Vagina (tissue), 2 donors: ENCODE results near the gene ABCD3. TPM values are rescaled to one million over a fixed set of nuclear protein-coding genes. Genes with fewer than 3 reads are reported as not detected.

Source experiments
- DNase-seq, 2 donors: peaks; one replicate each; pipeline ENCODE4 v3.0.0-alpha.2; 2017; ENCODE audit errors: extremely low spot score in 2 of 2
- H3K27ac ChIP-seq: fragments of 200-600 bp; sonication (generic); one replicate; pipeline ENCODE4 v1.5.1; 2019
- H3K27me3 ChIP-seq: fragments of 200-600 bp; sonication (generic); one replicate; pipeline ENCODE4 v1.5.1; 2019
- H3K36me3 ChIP-seq, 2 donors: fragments of 200-600 bp; sonication (generic); one replicate each; pipeline ENCODE4 v1.5.1; 2017 to 2019
- H3K4me1 ChIP-seq: fragments of 200-600 bp; sonication (generic); one replicate; pipeline ENCODE4 v1.5.1; 2019
- H3K4me3 ChIP-seq, 2 donors: fragments of 200-600 bp; sonication (generic); 1 replicate in 1 of 2; 2 replicates in 1 of 2; pipeline ENCODE4 v1.5.1; 2016 to 2019
- H3K9me3 ChIP-seq: fragments of 200-600 bp; sonication (generic); one replicate; pipeline ENCODE4 v1.5.1; 2019
- POLR2A ChIP-seq, 2 donors: fragments of 450-650 bp; IDR thresholded peaks; one replicate each; pipeline ENCODE4 v1.6.1; 2017; ENCODE audit warnings: antibody characterized with exemption in 2 of 2, mild to moderate bottlenecking in 2 of 2, moderate library complexity in 2 of 2
- POLR2AphosphoS5 ChIP-seq, 2 donors: sonication (generic); formaldehyde crosslinking; IDR thresholded peaks; one replicate each; pipeline ENCODE4 v1.9.0; 2017; ENCODE audit warnings: antibody characterized with exemption in 2 of 2, mild to moderate bottlenecking in 2 of 2, low read depth in 1 of 2; ENCODE audit not compliant: insufficient read depth in 1 of 2
- intact Hi-C: fragments of 100-400 bp; cut with DNase I; formaldehyde crosslinking; loops from one replicate; pipeline ENCODE4 v1.15.1; 2023
- total RNA-seq: library from RNA; depleted of rRNA; stranded (reverse); fragments of >200 nt; gene quantifications from one replicate; pipeline ENCODE4 v1.2.3, GENCODE V29; 2016
- TF ChIP-seq, protein P1 (sequence below), 3 experiments: fragments of 450-650 bp in 2 of 3; fragments of 200-600 bp in 1 of 3; sonication (generic) in 1 of 3; IDR thresholded peaks; one replicate each; pipeline ENCODE4 v1.5.1; 2017 to 2019; ENCODE audit warnings: antibody characterized with exemption in 3 of 3, mild to moderate bottlenecking in 2 of 3, moderate library complexity in 2 of 3

The ABCD3 gene
- total RNA-seq, 1 donor from 2014 or later: 16.2 TPM

DNA sequence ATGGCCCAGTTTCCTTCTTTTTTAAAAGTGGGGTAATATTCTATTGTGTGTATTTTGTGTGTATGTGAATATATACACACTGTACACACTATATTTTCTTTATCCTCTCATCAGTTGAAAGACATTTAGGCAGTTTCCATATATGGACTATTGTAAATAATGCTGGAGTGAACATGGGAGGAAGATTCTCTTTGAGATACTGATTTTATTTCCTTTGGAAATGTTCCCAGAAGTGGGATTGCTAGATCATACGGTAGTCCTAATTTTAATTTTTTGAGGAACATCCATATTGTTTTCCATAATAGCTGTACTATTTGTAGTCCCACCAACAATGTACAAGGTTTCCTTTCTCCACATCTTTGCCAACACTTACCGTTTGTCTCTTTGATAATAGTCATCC, 72.4 kb downstream of the ABCD3 start:
- Histone ChIP-seq H3K36me3 (peaks cover 0 to 30% of the 10 kb centered on the region in 2 donors), H3K4me1 (no peaks in the 10 kb centered on the region), H3K4me3 (no peak overlapping the region), H3K9me3 (no peaks in the 10 kb centered on the region), H3K27ac (no peak overlapping the region), H3K27me3 (no peaks in the 10 kb centered on the region)
- DNase-seq: no peak
- intact Hi-C loops: no loop called here
- TF ChIP-seq POLR2A (IDR thresholded peaks at IDR 0.05) (no peak), POLR2AphosphoS5 (IDR thresholded peaks at IDR 0.05; ENCODE audit: insufficient read depth in 1 of 2, low read depth in 1 of 2) (no peak)
- TF ChIP-seq, protein P1, sequence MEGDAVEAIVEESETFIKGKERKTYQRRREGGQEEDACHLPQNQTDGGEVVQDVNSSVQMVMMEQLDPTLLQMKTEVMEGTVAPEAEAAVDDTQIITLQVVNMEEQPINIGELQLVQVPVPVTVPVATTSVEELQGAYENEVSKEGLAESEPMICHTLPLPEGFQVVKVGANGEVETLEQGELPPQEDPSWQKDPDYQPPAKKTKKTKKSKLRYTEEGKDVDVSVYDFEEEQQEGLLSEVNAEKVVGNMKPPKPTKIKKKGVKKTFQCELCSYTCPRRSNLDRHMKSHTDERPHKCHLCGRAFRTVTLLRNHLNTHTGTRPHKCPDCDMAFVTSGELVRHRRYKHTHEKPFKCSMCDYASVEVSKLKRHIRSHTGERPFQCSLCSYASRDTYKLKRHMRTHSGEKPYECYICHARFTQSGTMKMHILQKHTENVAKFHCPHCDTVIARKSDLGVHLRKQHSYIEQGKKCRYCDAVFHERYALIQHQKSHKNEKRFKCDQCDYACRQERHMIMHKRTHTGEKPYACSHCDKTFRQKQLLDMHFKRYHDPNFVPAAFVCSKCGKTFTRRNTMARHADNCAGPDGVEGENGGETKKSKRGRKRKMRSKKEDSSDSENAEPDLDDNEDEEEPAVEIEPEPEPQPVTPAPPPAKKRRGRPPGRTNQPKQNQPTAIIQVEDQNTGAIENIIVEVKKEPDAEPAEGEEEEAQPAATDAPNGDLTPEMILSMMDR (IDR thresholded peaks at IDR 0.05): no peak

DNA sequence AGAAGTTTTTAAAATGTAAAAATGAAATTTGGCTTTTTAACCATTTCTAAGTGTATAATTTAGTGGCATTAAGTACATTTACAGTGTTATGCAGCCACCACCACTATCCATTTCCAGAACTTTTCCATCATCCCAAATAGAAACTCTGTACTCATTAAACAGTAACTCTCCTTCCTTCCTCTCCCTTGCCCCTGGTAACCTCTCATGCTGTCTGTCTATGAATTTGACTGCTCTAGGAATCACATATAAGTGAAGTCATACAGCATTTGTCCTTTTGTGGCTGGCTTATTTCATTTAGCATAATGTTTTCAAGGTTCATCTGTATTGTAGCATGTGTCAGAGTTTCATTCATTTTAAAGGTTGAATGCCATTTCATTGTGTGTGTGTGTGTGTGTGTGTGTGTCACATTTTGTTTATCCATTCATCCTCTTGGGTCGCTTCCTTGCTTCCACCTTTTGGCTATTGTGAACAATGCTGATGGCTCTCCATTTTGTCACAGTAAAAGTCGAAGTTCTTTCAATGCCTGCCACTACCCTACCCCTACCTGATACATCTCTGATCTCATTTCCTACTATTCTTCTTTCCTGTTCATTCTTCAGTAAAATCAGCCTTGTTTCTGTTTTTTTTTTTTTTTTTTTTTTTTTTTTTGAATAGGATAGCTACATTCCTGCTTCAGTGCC, 78.0 kb downstream of the ABCD3 start:
- no peaks in the 10 kb centered on the region for H3K9me3 ChIP-seq
- intact Hi-C loops: no loop called here
- H3K36me3 ChIP-seq: peaks cover 0 to 20% of the 10 kb centered on the region in 2 donors

DNA sequence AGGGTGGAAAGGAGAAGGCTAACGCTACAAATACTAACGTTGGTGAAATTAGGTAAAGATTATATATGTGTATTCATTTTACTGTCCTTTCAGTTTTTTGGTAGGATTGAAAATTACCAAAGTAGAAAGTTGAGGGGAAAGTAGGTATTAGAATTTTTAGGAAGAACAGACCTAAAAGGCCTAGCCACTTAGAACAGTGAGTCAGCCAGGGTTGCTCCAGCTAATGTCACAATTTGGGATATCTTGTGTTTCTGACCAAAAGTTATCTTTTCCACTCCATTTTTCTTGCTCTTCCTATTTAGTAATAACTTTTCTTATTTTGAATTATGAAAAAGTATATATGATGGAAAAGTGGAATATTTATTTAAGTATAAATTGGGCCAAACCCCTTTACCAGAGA, 83.2 kb downstream of the ABCD3 start:
- H3K27me3 ChIP-seq: no peaks in the 10 kb centered on the region
- no peak overlapping the region for H3K4me3 ChIP-seq
- H3K9me3 ChIP-seq: no peaks in the 10 kb centered on the region
- H3K27ac ChIP-seq: no peak overlapping the region
- no peaks in the 10 kb centered on the region for H3K4me1 ChIP-seq
- peaks cover 0 to 20% of the 10 kb centered on the region in 2 donors for H3K36me3 ChIP-seq
- no peak for DNase-seq
- TF ChIP-seq, protein P1 (IDR thresholded peaks at IDR 0.05): no peak
- intact Hi-C loops: no loop called here

More for the DNA sequence above, 78.0 kb downstream of the ABCD3 start:
- no peak for DNase-seq
- TF ChIP-seq POLR2A (IDR thresholded peaks at IDR 0.05) (no peak), POLR2AphosphoS5 (IDR thresholded peaks at IDR 0.05; ENCODE audit: insufficient read depth in 1 of 2, low read depth in 1 of 2) (no peak)
- TF ChIP-seq, protein P1 (IDR thresholded peaks at IDR 0.05): no peak
- no peak overlapping the region for H3K27ac ChIP-seq
- no peaks in the 10 kb centered on the region for H3K27me3 ChIP-seq
- H3K4me3 ChIP-seq: no peak overlapping the region
- H3K4me1 ChIP-seq: no peaks in the 10 kb centered on the region

DNA sequence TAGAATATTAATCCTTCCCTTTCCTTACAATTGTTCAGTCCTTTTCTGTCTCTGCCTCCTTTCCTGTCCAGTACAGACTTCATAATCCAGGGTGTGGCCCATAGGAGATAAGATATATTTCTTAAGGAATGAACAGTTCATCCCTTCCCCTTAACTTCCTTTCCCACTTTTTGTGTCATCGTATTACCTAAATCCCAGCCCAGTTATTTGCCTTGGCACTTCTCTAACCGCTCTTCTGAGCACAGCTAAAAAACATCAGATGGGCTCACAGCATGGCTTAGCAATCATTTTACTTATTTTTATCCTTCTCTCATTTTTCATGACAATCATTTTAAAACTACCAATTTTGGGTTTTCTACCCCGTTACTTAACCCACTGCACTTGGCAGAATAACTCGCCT, 83.7 kb downstream of the ABCD3 start:
- Histone ChIP-seq H3K27me3 (no peaks in the 10 kb centered on the region), H3K9me3 (no peaks in the 10 kb centered on the region), H3K36me3 (peaks cover 0 to 20% of the 10 kb centered on the region in 2 donors), H3K27ac (no peak overlapping the region), H3K4me1 (no peaks in the 10 kb centered on the region), H3K4me3 (no peak overlapping the region)
- DNase-seq: no peak
- intact Hi-C loops: no loop called here
- TF ChIP-seq POLR2AphosphoS5 (IDR thresholded peaks at IDR 0.05; ENCODE audit: insufficient read depth in 1 of 2, low read depth in 1 of 2) (no peak), POLR2A (IDR thresholded peaks at IDR 0.05) (no peak)
- TF ChIP-seq, protein P1 (IDR thresholded peaks at IDR 0.05): no peak

DNA sequence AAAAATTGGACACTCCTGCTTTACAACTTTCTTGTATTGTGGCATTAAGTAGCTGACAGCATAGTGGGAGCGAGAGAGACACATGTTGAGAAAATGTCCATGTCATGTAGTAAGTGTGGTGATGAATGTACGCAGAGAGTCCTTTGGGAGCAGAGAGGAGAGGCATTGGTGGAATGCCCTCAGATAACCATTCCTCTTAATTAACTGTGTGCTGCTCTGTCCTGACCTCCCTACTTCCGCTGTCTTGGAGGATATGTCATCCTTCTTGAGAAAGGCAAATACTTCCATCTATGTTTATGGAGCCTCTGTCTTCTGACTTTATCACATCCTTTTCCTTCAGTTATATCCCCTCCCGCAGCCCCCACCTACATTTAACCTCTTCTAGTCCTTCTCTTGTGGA, 85.0 kb downstream of the ABCD3 start:
- no peak for TF ChIP-seq POLR2A (IDR thresholded peaks at IDR 0.05)
- no peak for TF ChIP-seq POLR2AphosphoS5 (IDR thresholded peaks at IDR 0.05; ENCODE audit: insufficient read depth in 1 of 2, low read depth in 1 of 2)
- TF ChIP-seq, protein P1 (IDR thresholded peaks at IDR 0.05): no peak
- Histone ChIP-seq H3K27me3 (no peaks in the 10 kb centered on the region), H3K4me3 (no peak overlapping the region), H3K36me3 (peaks cover 0 to 20% of the 10 kb centered on the region in 2 donors), H3K9me3 (no peaks in the 10 kb centered on the region), H3K27ac (no peak overlapping the region), H3K4me1 (no peaks in the 10 kb centered on the region)
- DNase-seq: no peak
- intact Hi-C loops: no loop called here
